Measurements from ENCODE around the gene TCF19.

DNA sequence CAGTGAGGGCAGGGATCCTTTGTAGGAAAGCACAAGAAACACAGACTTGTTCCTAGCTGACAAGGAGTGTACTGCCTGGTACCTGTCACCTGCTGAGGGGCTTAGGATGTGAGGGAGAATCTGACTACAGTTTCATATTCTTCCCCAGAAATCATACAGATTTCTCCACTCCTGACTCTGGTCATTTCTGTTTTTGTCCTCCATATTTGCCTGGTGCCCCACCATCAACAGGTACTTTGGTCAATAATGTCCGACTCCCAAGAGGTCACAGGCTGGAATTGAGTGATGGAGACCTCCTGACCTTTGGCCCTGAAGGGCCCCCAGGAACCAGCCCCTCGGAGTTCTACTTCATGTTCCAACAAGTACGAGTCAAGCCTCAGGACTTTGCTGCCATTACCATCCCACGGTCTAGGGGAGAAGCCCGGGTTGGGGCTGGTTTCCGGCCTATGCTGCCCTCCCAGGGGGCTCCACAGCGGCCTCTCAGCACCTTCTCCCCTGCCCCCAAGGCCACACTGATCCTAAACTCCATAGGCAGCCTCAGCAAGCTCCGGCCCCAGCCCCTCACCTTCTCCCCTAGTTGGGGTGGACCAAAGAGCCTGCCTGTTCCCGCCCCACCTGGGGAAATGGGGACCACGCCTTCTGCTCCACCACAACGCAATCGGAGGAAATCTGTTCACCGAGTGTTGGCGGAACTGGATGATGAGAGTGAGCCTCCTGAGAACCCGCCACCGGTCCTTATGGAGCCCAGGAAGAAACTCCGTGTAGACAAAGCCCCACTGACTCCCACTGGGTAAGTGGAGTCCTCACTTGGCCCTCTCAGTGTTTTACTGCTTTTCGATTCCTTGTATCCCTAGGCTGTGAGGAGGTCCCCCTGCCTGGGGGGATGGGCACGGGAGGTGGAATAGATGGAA is 3.1 kb downstream of the TCF19 start:
- TF ChIP-seq JUN (CRISPR knock-in tag; IDR thresholded peaks at IDR 0.05) = peak; percentile 43; the same call in 1 of the 2 replicates
- no peak for TF ChIP-seq TCF7 (CRISPR knock-in tag; IDR thresholded peaks at IDR 0.05; ENCODE audit: low read depth)
- TF ChIP-seq, protein P1, sequence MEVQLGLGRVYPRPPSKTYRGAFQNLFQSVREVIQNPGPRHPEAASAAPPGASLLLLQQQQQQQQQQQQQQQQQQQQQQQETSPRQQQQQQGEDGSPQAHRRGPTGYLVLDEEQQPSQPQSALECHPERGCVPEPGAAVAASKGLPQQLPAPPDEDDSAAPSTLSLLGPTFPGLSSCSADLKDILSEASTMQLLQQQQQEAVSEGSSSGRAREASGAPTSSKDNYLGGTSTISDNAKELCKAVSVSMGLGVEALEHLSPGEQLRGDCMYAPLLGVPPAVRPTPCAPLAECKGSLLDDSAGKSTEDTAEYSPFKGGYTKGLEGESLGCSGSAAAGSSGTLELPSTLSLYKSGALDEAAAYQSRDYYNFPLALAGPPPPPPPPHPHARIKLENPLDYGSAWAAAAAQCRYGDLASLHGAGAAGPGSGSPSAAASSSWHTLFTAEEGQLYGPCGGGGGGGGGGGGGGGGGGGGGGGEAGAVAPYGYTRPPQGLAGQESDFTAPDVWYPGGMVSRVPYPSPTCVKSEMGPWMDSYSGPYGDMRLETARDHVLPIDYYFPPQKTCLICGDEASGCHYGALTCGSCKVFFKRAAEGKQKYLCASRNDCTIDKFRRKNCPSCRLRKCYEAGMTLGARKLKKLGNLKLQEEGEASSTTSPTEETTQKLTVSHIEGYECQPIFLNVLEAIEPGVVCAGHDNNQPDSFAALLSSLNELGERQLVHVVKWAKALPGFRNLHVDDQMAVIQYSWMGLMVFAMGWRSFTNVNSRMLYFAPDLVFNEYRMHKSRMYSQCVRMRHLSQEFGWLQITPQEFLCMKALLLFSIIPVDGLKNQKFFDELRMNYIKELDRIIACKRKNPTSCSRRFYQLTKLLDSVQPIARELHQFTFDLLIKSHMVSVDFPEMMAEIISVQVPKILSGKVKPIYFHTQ (CRISPR knock-in tag; IDR thresholded peaks at IDR 0.05) = peak; percentile 10; the same call in 1 of the 2 replicates

Data from WTC11 (cell line).